Measurements from ENCODE around the gene ECHS1.
"Not testable (repeated sequence)": the region's sequence is repeated elsewhere in the genome, so short reads cannot be mapped to it uniquely, and the experiment has no call there.

ECHS1 gene

GRCh38 chr10:133326745-133327650 is 46.2 kb downstream of the ECHS1 start:
- no peak for DNase-seq (ENCODE audit: low read depth)
- TF ChIP-seq CTCF (IDR thresholded peaks at IDR 0.05; ENCODE audit: insufficient read depth, low read depth, low read length, missing control alignments): no peak
- no peak overlapping the region for H3K4me3 ChIP-seq (ENCODE audit: low read depth, low read length)

GRCh38 chr10:133326223-133326551 is 47.0 kb downstream of the ECHS1 start:
- no peak overlapping the region for H3K4me3 ChIP-seq (ENCODE audit: low read depth, low read length)
- TF ChIP-seq CTCF (IDR thresholded peaks at IDR 0.05; ENCODE audit: insufficient read depth, low read depth, low read length, missing control alignments): no peak
- no peak for DNase-seq (ENCODE audit: low read depth)

- no peak overlapping the region for H3K4me3 ChIP-seq (ENCODE audit: low read depth, low read length)
- DNase-seq (ENCODE audit: low read depth): no peak
- no peak for TF ChIP-seq CTCF (IDR thresholded peaks at IDR 0.05; ENCODE audit: insufficient read depth, low read depth, low read length, missing control alignments)
Observed at GRCh38 chr10:133325440-133326222, 47.5 kb downstream of the ECHS1 start.

GRCh38 chr10:133324857-133325260 is 48.3 kb downstream of the ECHS1 start:
- no peak for TF ChIP-seq CTCF (IDR thresholded peaks at IDR 0.05; ENCODE audit: insufficient read depth, low read depth, low read length, missing control alignments)
- no peak for DNase-seq (ENCODE audit: low read depth)
- no peak overlapping the region for H3K4me3 ChIP-seq (ENCODE audit: low read depth, low read length)

DNA sequence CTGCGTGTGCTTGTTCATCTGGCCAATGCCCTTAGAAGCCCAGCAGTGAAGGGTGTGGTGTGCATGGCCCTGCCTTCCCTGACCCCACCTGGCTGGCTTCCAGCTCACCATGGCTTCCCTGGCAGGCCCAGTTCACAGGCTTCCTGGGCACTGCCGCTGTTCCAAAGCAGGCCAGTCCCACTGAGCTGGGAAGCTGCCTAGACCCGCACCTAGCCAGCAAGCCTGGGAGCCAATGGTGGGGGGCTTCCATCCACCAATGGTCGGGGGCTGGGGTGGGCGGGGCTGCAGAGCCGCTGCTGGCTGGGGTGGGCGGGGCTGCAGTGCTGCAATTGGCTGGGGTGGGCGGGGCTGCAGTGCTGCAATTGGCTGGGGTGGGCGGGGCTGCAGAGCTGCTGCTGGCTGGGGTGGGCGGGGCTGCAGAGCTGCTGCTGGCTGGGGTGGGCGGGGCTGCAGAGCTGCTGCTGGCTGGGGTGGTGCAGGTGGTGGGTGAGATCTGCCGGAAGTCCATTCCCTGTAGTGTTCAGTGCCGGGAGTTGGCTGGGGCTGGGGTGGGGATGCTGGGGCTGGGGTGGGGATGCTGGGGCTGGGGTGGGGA is 48.9 kb downstream of the ECHS1 start:
- H3K4me3 ChIP-seq (ENCODE audit: low read depth, low read length): no peak overlapping the region
- peak; percentile 69 for DNase-seq (ENCODE audit: low read depth)
- TF ChIP-seq CTCF (IDR thresholded peaks at IDR 0.05; ENCODE audit: insufficient read depth, low read depth, low read length, missing control alignments): no peak

- H3K4me3 ChIP-seq (ENCODE audit: low read depth, low read length); DNase-seq (ENCODE audit: low read depth): not testable (repeated sequence)
Observed at GRCh38 chr10:133322064-133322709, 51.0 kb downstream of the ECHS1 start.

DNA sequence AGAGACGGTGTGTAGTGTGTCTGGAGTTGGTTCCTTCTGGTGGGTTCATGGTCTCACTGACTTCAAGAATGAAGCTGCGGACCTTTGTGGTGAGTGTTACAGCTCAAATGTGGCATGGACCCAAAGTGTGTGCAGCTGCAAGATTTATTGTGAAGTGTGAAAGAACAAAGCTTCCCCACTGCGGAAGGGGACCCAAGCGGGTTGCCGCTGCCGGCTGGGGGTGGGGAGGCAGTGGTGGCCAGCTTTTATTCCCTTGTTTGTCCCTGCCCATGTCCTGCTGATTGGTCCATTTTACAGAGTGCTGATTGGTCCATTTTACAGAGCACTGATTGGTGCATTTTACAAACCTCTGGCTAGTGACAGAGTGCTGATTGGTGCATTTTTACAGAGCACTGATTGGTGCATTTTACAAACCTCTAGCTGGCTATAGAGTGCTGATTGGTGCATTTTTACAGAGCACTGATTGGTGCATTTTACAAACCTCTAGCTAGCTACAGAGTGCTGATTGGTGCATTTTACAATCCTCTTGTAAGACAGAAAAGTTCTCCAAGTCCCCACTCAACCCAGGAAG is 52.2 kb downstream of the ECHS1 start:
- not testable (repeated sequence) for H3K4me3 ChIP-seq (ENCODE audit: low read depth, low read length); DNase-seq (ENCODE audit: low read depth)

Measured in GM12865 (cell line).